ENCODE measurements around the gene RFX3.

- TF ChIP-seq CTCF (IDR thresholded peaks at IDR 0.05) (no peak), POLR2A (IDR thresholded peaks at IDR 0.05) (no peak)
These were observed 128.0 kb downstream of the RFX3 start for GRCh38 chr9:3397766-3398165.

All from esophagus squamous epithelium (tissue), 4 donors.